Erythroblast (primary cell): ENCODE results near the gene NEXN.

ENCODE experiments used
- GATA1 ChIP-seq: IDR thresholded peaks from 2 replicates; pipeline ENCODE4 v1.6.1; 2011; ENCODE audit warnings: low read depth, mild to moderate bottlenecking, control low read depth, low read length, moderate library complexity
- POLR2A ChIP-seq: IDR thresholded peaks from 2 replicates; pipeline ENCODE4 v1.6.1; 2011; ENCODE audit warnings: mild to moderate bottlenecking, low read length

- TF ChIP-seq POLR2A: no peak
- TF ChIP-seq GATA1: no peak
These were observed 29.7 kb upstream of the NEXN start for GRCh38 chr1:77858725-77859124.
